H1 (cell line): ENCODE measurements around the gene MILR1. TPM values are rescaled to one million over a fixed set of nuclear protein-coding genes. Genes with fewer than 3 reads are reported as not detected.
"Not testable (repeated sequence)": the region's sequence is repeated elsewhere in the genome, so short reads cannot be mapped to it uniquely, and the experiment has no call there.

Experiments
- CTCF ChIA-PET: fragments of 300-600 bp; sonication (Branson Sonifier 250); formaldehyde crosslinking; loops from one replicate; lab custom pipeline; 2021; ENCODE audit not compliant: partially characterized antibody; lab: Charles Lee
- POLR2A ChIA-PET: fragments of 300-600 bp; sonication (Branson Sonifier 250); formaldehyde crosslinking; loops from one replicate; lab custom pipeline; 2021; ENCODE audit warnings: inconsistent platforms; ENCODE audit not compliant: partially characterized antibody; lab: Charles Lee
- DNase-seq, 2 experiments: peaks; one replicate each; pipeline versions ENCODE4 v3.0.0 to v3.0.0-alpha.2; 2010 to 2022; ENCODE audit warnings: low spot score in 2 of 2, low read depth in 1 of 2, mixed read lengths in 1 of 2
- FAIRE-seq: peaks from 2 replicates; lab custom pipeline; 2011; peaks lifted over from hg19 to GRCh38; lab: Jason Lieb, UNC
- H2AFZ ChIP-seq: 2 replicates; pipeline ENCODE4 v1.8.1; 2012; ENCODE audit warnings: low read length, inconsistent platforms
- H2AK5ac ChIP-seq: 2 replicates; pipeline ENCODE4 v1.6.1; 2013; ENCODE audit warnings: low read depth, low read length
- H2BK120ac ChIP-seq: replicated peaks from 2 replicates; pipeline ENCODE3; 2013; ENCODE audit warnings: low read depth, low read length, inconsistent platforms
- H2BK12ac ChIP-seq: 2 replicates; pipeline ENCODE4 v1.6.1; 2013; ENCODE audit warnings: low read depth, low read length
- H2BK15ac ChIP-seq: 2 replicates; pipeline ENCODE4 v1.6.1; 2013; ENCODE audit warnings: low read length
- H2BK20ac ChIP-seq: 2 replicates; pipeline ENCODE4 v1.6.1; 2013; ENCODE audit warnings: low read length
- H2BK5ac ChIP-seq: 2 replicates; pipeline ENCODE4 v1.6.1; 2013; ENCODE audit warnings: low read depth, low read length
- H3K14ac ChIP-seq: 2 replicates; pipeline ENCODE4 v1.6.1; 2013; ENCODE audit warnings: inconsistent platforms; ENCODE audit not compliant: insufficient read length
- H3K18ac ChIP-seq: 2 replicates; pipeline ENCODE4 v1.6.1; 2013; ENCODE audit warnings: low read length; ENCODE audit errors: extremely low read depth
- H3K23ac ChIP-seq: 2 replicates; pipeline ENCODE4 v1.6.1; 2013; ENCODE audit warnings: inconsistent platforms; ENCODE audit not compliant: insufficient read length
- H3K23me2 ChIP-seq: 2 replicates; pipeline ENCODE4 v1.6.1; 2013; ENCODE audit warnings: low read depth, low read length
- H3K27ac ChIP-seq: 2 replicates; pipeline ENCODE4 v1.6.1; 2011; ENCODE audit warnings: low read depth, low read length, inconsistent platforms
- H3K27me3 ChIP-seq, 4 experiments: replicated peaks in 1 of 4; 1 replicate in 1 of 4; 2 replicates in 3 of 4; pipeline versions ENCODE4 v1.6.1 to v1.8.1; 2011 to 2013; ENCODE audit warnings: low read length in 3 of 4, mild to moderate bottlenecking in 3 of 4, inconsistent platforms in 2 of 4, mixed read lengths in 2 of 4, moderate library complexity in 1 of 4; ENCODE audit not compliant: control insufficient read depth in 3 of 4, insufficient read depth in 3 of 4; ENCODE audit errors: extremely low read depth in 1 of 4
- H3K36me3 ChIP-seq, 4 experiments: 2 replicates each; pipeline versions ENCODE4 v1.6.1 to v1.8.1; 2011 to 2013; ENCODE audit warnings: mild to moderate bottlenecking in 4 of 4, low read length in 3 of 4, moderate library complexity in 2 of 4, control low read depth in 1 of 4, inconsistent platforms in 1 of 4; ENCODE audit not compliant: insufficient read depth in 4 of 4, control insufficient read depth in 2 of 4
- H3K4ac ChIP-seq: replicated peaks from 2 replicates; pipeline ENCODE3; 2013; ENCODE audit warnings: low read length, low read depth, mixed read lengths, inconsistent platforms; ENCODE audit not compliant: insufficient read length
- H3K4me1 ChIP-seq, 4 experiments: replicated peaks in 1 of 4; 1 replicate in 1 of 4; 2 replicates in 3 of 4; pipeline versions ENCODE4 v1.6.1 to v1.8.1; 2011 to 2013; ENCODE audit warnings: low read length in 3 of 4, inconsistent platforms in 2 of 4, mixed read lengths in 1 of 4; ENCODE audit not compliant: insufficient read depth in 4 of 4, control insufficient read depth in 3 of 4
- H3K4me2 ChIP-seq, 2 experiments: 2 replicates each; pipeline versions ENCODE4 v1.6.1 to v1.8.1; 2011 to 2013; ENCODE audit warnings: low read depth in 2 of 2, low read length in 2 of 2, control low read depth in 1 of 2, inconsistent platforms in 1 of 2, mild to moderate bottlenecking in 1 of 2; ENCODE audit not compliant: insufficient read depth in 1 of 2
- H3K4me3 ChIP-seq, 4 experiments: fragments of 200-600, 300-600 bp in 1 of 4; sonication (generic), shearing (Covaris generic), sonication (Bioruptor Twin) in 1 of 4; 2 replicates each; pipeline versions ENCODE4 v1.5.1 to v1.8.1; 2011 to 2016; ENCODE audit warnings: low read length in 4 of 4, low read depth in 3 of 4, control low read depth in 2 of 4, inconsistent platforms in 2 of 4, mild to moderate bottlenecking in 2 of 4, mixed read lengths in 1 of 4, moderate library complexity in 1 of 4; ENCODE audit not compliant: insufficient read depth in 2 of 4; ENCODE audit errors: extremely low read depth in 1 of 4
- H3K56ac ChIP-seq: replicated peaks from 2 replicates; pipeline ENCODE3; 2013; ENCODE audit warnings: low read depth, mild to moderate bottlenecking, mixed read lengths, low read length, inconsistent platforms; ENCODE audit not compliant: insufficient read length
- H3K79me1 ChIP-seq: 2 replicates; pipeline ENCODE4 v1.6.1; 2013; ENCODE audit warnings: low read depth, low read length, control low read depth
- H3K79me2 ChIP-seq, 2 experiments: 2 replicates each; pipeline versions ENCODE4 v1.6.1 to v1.8.1; 2012 to 2013; ENCODE audit warnings: low read length in 2 of 2, mild to moderate bottlenecking in 2 of 2, inconsistent platforms in 1 of 2; ENCODE audit not compliant: insufficient read depth in 2 of 2, control insufficient read depth in 1 of 2
- H3K9ac ChIP-seq, 4 experiments: replicated peaks in 1 of 4; 1 replicate in 1 of 4; 2 replicates in 3 of 4; pipeline versions ENCODE4 v1.6.1 to v1.8.1; 2011 to 2013; ENCODE audit warnings: low read depth in 3 of 4, low read length in 3 of 4, control low read depth in 2 of 4, mild to moderate bottlenecking in 2 of 4, moderate library complexity in 2 of 4, inconsistent platforms in 1 of 4; ENCODE audit errors: extremely low read depth in 1 of 4
- H3K9me3 ChIP-seq, 2 experiments: 2 replicates each; pipeline versions ENCODE4 v1.6.1 to v1.8.1; 2012 to 2013; ENCODE audit warnings: mild to moderate bottlenecking in 2 of 2, moderate library complexity in 2 of 2, control low read depth in 1 of 2, inconsistent platforms in 1 of 2, low read depth in 1 of 2, low read length in 1 of 2, mixed read lengths in 1 of 2; ENCODE audit not compliant: insufficient read depth in 2 of 2
- H4K20me1 ChIP-seq, 2 experiments: replicated peaks in 1 of 2; 2 replicates each; pipeline versions ENCODE3 to v1.8.1; 2011 to 2013; ENCODE audit warnings: inconsistent platforms in 2 of 2, low read length in 2 of 2, mild to moderate bottlenecking in 1 of 2; ENCODE audit not compliant: insufficient read depth in 2 of 2, control insufficient read depth in 1 of 2
- H4K5ac ChIP-seq: 2 replicates; pipeline ENCODE4 v1.6.1; 2013; ENCODE audit warnings: low read length, low read depth, mixed read lengths, inconsistent platforms; ENCODE audit not compliant: insufficient read length
- H4K8ac ChIP-seq: 2 replicates; pipeline ENCODE4 v1.8.0; 2013; ENCODE audit warnings: mild to moderate bottlenecking, moderate library complexity, low read length, inconsistent platforms; ENCODE audit not compliant: insufficient read depth; ENCODE audit errors: extremely low read depth
- H4K91ac ChIP-seq: replicated peaks from 2 replicates; pipeline ENCODE3; 2013; ENCODE audit warnings: low read length, mixed read lengths, inconsistent platforms; ENCODE audit not compliant: insufficient read length
- WGBS, 2 experiments: shearing (Covaris generic) in 1 of 2; methylation state at CpG; one replicate each; pipeline versions ENCODE4 v1.1.6 to v1.1.7; 2013 to 2015; ENCODE audit warnings: low lambda C conversion rate in 2 of 2, mixed read lengths in 2 of 2, inconsistent platforms in 1 of 2, low coverage in 1 of 2, missing lambda C conversion rate in 1 of 2; ENCODE audit not compliant: insufficient replicate concordance in 2 of 2, insufficient coverage in 1 of 2, insufficient read length in 1 of 2; ENCODE audit errors: extremely low coverage in 1 of 2, missing lambda C conversion rate in 1 of 2; 5-methylcytosine and 5-hydroxymethylcytosine counted together
- polyA plus RNA-seq, 7 experiments: library from polyadenylated mRNA; depleted of rRNA in 3 of 7; stranded (reverse) in 5 of 7; unstranded in 2 of 7; fragments of >200 nt in 5 of 7; fragments of 200-250 nt in 2 of 7; gene quantifications; 1 replicate in 5 of 7; 2 replicates in 1 of 7; 4 replicates in 1 of 7; pipeline versions ENCODE4 v1.2.1 to v1.2.3, GENCODE V29; 2011 to 2013; ENCODE audit warnings: missing spikeins in 2 of 7, mixed read lengths in 2 of 7
- total RNA-seq: library from RNA; stranded (reverse); fragmentation: NEBNext Ultra II Directional; extraction: Animal tissue kit (Norgen Biotek cat#: 25700); gene quantifications from 2 replicates; pipeline ENCODE4 v1.2.1, GENCODE V29; 2021

MILR1 gene
- total and polyA plus RNA-seq, 2 of the 8 experiments (the other 6 are each of a cell fraction or from before 2014, with no cell fraction given) = not detected

- not testable (repeated sequence) for H3K23ac ChIP-seq
- POLR2A ChIA-PET = interaction anchor here (1.9 to 3.6 kb wide), 2 partner anchors 76 to 83 kb away, joined by 10 to 39 read pairs; partner anchors contain the start of gene POLG2
Observed at GRCh38 chr17:64422121-64422520, 26.8 kb upstream of the MILR1 start.

More at GRCh38 chr17:64422121-64422520, 26.8 kb upstream of the MILR1 start:
- not testable (repeated sequence) for H3K27me3 ChIP-seq, H3K9ac ChIP-seq, H2AFZ ChIP-seq, H3K18ac ChIP-seq, H3K14ac ChIP-seq, H3K4me3 ChIP-seq, H3K79me2 ChIP-seq, H2BK5ac ChIP-seq, H3K56ac ChIP-seq, H4K91ac ChIP-seq, H3K27ac ChIP-seq, FAIRE-seq, H4K5ac ChIP-seq, H2BK12ac ChIP-seq, H3K23me2 ChIP-seq, H3K4me2 ChIP-seq, H2BK120ac ChIP-seq, H3K79me1 ChIP-seq, H3K36me3 ChIP-seq, H2BK15ac ChIP-seq, H4K8ac ChIP-seq, DNase-seq, H3K4me1 ChIP-seq, H2AK5ac ChIP-seq, H4K20me1 ChIP-seq, H2BK20ac ChIP-seq, H3K4ac ChIP-seq
- peaks cover 11 to 14% of the 10 kb centered on the region in 2 experiments for H3K9me3 ChIP-seq
- WGBS, 2 experiments = 93% methylated on average over 9 of the region's 9 CpGs; no CpG with 5 or more reads in 1 of the 2 experiments
- CTCF ChIA-PET = interaction anchor here (0.9 to 14.1 kb wide), 16 partner anchors 13 to 316 kb away, joined by 3 to 348 read pairs (median 4); partner anchors contain the start of gene DDX5
